GM12875 (cell line): ENCODE measurements around the gene CMIP.

Experiments used
- H3K4me3 ChIP-seq: one replicate; pipeline ENCODE4 v1.5.1; 2011; ENCODE audit warnings: low read depth, low read length, control low read depth
- CTCF ChIP-seq: IDR thresholded peaks from 2 replicates; pipeline ENCODE4 v1.5.1; 2011; ENCODE audit warnings: low read depth, mild to moderate bottlenecking, control low read depth, inconsistent platforms, low read length, moderate library complexity, borderline replicate concordance; ENCODE audit not compliant: insufficient read depth

The CMIP gene

DNA sequence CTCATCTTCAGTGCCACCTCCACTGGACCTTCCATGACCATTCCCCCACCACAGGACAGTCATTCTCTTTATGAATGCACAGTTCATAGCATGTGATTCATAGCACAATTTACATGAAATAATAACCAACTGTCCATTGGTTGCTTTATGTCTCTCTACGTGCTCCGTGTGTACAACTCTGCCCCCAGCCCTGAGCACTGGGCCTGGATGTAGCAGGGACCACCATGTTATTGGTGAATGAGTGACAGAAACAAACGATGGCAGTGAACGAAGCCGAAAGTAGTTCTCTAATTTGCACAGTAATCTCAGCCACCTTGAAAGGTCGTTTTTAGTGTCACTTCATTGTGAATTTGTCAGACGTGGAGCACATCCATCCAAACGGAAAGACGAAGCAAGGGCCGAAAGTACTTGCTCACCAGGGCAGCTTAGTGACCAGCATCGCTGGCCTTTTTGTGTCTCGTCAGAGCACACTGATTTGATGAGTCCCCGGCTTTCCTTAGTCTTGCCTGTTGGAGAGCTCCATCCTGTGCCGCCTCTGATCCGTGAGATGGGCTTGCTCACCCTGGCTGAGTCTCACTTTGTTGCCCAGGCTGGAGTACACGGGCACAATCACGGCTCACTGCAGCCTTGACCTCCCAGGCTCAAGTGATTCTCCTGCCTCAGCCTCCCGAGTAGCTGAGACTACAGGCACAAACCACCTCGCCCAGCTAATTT is 95.3 kb downstream of the CMIP start:
- H3K4me3 ChIP-seq: no peak overlapping the region
- TF ChIP-seq CTCF: no peak

DNA sequence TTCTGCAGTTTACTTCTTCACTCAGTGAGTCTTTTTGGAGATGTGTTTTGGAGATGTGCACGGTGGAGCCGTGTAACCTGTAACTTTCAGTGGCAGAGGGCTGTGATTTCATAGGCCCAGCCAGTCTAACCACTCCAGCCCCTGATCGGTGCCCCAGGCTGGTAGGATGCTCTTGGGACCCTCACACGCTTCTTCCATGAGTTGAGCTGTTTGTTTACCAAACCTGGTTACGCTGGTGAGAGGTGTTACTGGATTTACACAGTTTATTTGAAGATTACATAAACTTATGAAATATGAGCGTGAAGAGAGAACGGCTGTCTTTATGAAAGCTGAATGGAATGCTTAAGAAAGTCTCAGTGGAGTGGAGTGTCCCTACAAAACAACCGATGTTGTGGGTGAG is 96.7 kb downstream of the CMIP start:
- no peak for TF ChIP-seq CTCF

DNA sequence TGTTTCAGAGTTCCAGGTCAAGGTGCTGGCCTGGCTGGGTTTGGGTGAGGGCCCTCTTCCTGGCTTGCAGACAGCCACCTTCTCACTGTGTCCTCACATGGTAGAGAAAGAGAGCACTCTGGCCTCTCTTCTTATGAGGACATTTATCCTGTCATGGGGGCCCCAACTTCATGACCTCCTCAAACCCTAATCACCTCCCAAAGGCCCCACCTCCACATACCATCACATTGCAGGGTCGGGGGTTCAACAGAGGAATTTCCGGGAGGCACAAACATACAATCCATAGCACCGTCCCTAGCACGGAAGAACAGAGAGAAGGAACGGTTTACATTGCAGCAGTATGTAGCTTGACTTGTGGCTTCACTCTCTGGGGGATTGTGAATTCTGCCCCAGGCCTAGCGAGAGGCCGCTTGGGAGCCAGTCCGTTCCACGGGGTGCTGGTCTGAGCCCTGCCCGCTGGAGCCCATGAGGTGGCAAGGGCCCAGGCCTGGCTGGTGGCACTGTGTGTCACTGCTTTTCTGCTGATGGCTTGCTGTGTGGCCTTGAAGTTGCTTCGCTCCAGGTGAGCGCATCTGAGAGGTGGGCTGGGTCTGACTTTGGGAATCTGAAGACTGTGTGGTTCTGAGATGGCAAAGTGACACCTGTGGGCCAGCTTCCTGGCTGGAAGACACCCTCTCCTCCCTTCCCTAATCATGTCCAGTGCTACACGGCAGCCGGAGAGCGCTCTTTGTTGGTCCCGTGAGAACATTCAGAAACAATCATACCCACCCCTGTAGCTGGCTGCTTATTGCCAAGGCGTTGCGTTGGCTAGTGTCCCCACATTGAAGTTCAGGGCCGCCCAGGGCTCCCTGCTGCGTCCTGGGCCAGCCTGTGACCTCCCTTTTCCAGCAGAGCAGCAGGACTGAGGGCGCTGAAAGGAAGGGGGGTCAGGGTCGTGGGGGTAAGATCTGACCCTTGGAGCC is 98.3 kb downstream of the CMIP start:
- H3K4me3 ChIP-seq: no peak overlapping the region
- TF ChIP-seq CTCF: no peak

More for the DNA sequence above, 96.7 kb downstream of the CMIP start:
- H3K4me3 ChIP-seq: no peak overlapping the region

DNA sequence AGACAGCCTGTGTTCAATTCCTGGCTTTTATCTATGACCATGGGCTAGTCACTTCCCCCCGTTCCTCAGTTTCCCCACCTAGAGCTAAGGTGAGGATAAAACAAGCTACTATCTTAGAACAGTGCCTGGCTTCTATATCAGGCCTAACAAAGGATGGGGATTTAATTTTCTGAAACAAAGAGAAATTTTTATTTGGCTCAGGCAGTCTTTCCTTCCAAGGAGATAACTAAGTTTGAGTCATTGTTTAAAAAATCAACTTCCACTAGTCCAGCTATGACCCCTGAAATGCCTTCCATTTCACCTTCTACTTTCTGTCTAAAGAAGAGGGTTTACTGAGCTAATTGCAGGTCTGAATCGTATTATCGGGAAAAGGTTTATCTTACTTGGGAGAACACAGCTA is 99.0 kb downstream of the CMIP start:
- no peak for TF ChIP-seq CTCF
- H3K4me3 ChIP-seq: no peak overlapping the region

DNA sequence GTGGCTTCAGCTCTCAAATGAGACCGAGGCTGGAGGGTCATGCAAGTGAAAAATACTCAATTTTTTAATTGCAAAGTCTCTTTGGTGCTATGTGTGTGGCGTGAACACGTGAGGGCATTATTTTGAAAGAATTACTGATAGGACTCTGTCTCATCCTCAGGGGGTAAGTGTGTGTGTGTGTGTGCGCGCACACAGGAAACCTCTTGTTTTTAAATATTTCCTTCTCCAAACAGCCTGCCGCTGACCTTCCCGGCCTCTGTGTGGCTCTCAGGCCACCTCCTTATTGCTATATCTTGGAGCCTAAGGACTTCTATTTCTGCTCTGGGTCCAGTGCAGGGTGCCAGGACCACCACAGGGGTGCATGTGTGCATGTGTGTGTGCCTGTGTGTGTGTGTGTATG is 99.7 kb downstream of the CMIP start:
- no peak for TF ChIP-seq CTCF
- no peak overlapping the region for H3K4me3 ChIP-seq

- no peak overlapping the region for H3K4me3 ChIP-seq
- no peak for TF ChIP-seq CTCF
These were observed 100.2 kb downstream of the CMIP start for GRCh38 chr16:81544700-81545271.
